T-helper 1 cell treated with Interleukin-12 subunit alpha and Interleukin-12 subunit beta and Interleukin-4 antibody, amounts not matched to agents 30 μg/mL and 1 μg/mL, for 36 hours (primary cell): ENCODE results near the gene STARD9.

ENCODE experiments used
- H3K27ac Mint-ChIP-seq: one replicate; pipeline ENCODE4 v1.8.0; 2021; ENCODE audit warnings: mild to moderate bottlenecking, mixed read lengths
- H3K27me3 Mint-ChIP-seq: one replicate; pipeline ENCODE4 v1.8.0; 2021; ENCODE audit warnings: low read depth, mixed read lengths
- H3K36me3 Mint-ChIP-seq: one replicate; pipeline ENCODE4 v1.8.0; 2021; ENCODE audit warnings: low read depth, mixed read lengths
- H3K4me1 Mint-ChIP-seq: one replicate; pipeline ENCODE4 v1.8.0; 2021; ENCODE audit warnings: low read depth, mixed read lengths
- H3K4me3 Mint-ChIP-seq: one replicate; pipeline ENCODE4 v1.8.0; 2021; ENCODE audit warnings: mild to moderate bottlenecking, moderate library complexity, mixed read lengths
- H3K9me3 Mint-ChIP-seq: one replicate; pipeline ENCODE4 v1.8.0; 2021; ENCODE audit warnings: mixed read lengths

STARD9 gene

GRCh38 chr15:42712584-42712983 lies 137.2 kb downstream of the STARD9 start:
- Mint-ChIP-seq H3K4me3 (no peak overlapping the region), H3K27me3 (no peaks in the 10 kb centered on the region), H3K36me3 (no peaks in the 10 kb centered on the region), H3K9me3 (no peaks in the 10 kb centered on the region), H3K4me1 (peaks cover 4% of the 10 kb centered on the region), H3K27ac (no peak overlapping the region)

DNA sequence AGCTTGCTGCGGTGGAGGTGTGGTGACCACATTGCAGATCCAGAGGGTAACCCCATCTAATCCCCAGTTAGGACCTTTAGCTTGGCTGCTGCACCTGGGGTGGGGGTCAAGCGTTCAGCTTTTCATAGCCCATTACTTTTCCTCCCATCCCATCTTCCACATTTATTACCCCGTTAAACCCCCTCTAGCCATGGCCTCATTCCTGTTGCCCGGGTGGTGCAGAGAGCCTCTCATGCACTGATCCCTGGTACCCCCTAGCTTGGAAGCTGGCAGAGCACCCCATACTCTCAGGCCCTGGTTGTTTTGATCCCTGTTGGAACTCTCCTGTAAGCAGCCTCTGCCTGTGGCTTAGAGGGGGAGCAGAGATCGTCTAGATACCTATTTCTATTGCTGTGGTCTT lies 140.7 kb downstream of the STARD9 start:
- H3K4me1 Mint-ChIP-seq, result no peaks in the 10 kb centered on the region
- no peaks in the 10 kb centered on the region for H3K27me3 Mint-ChIP-seq
- H3K9me3 Mint-ChIP-seq, result no peaks in the 10 kb centered on the region
- no peak overlapping the region for H3K4me3 Mint-ChIP-seq
- H3K27ac Mint-ChIP-seq, result no peak overlapping the region
- no peaks in the 10 kb centered on the region for H3K36me3 Mint-ChIP-seq

DNA sequence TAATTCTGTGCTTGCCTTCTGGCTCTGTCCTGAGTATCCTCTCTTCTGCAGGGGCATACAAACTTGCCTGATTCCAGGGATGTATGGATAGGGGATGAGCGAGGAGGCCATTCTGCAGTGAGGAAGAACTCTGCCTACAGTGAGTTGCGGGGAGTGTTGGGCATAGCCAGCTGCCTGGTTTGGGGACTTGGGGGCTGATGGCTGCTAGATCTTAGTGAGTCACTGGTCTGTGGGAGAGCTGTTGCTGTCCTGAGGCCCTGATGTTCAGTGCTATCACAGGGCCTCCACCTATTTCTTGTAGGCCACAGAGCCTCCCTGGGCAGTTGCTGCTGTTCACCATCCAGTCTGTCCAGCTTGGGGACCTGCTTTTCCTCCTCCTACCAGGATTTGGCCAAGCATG lies 141.2 kb downstream of the STARD9 start:
- H3K27ac Mint-ChIP-seq, result no peak overlapping the region
- no peak overlapping the region for H3K4me3 Mint-ChIP-seq
- no peaks in the 10 kb centered on the region for H3K4me1 Mint-ChIP-seq
- H3K9me3 Mint-ChIP-seq, result no peaks in the 10 kb centered on the region
- H3K27me3 Mint-ChIP-seq, result no peaks in the 10 kb centered on the region
- H3K36me3 Mint-ChIP-seq, result no peaks in the 10 kb centered on the region

GRCh38 chr15:42719043-42719442 lies 143.6 kb downstream of the STARD9 start:
- Mint-ChIP-seq H3K27me3 (no peaks in the 10 kb centered on the region), H3K27ac (no peak overlapping the region), H3K9me3 (no peaks in the 10 kb centered on the region), H3K4me3 (no peak overlapping the region), H3K4me1 (no peaks in the 10 kb centered on the region), H3K36me3 (peaks cover 2% of the 10 kb centered on the region)

DNA sequence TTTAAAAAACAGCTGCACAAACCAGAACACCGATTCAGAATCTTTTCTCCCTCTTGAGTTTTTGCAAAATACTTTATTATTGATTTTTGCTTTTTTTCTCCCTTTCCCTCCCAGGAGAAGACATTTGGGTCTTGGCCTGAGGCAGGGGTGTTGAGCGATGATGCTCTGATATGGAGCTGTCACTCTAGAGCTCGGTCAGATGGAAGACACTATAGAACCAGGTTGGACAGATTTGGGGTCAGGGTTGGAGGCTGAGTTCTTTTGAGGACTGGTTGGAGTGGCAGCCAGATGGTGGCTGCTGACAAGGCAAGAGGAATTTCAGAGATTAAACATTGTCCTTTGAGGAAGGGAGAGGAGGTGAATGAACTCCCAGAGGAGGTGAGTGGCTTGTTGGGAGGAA lies 144.7 kb downstream of the STARD9 start:
- H3K4me3 Mint-ChIP-seq, result no peak overlapping the region
- H3K27ac Mint-ChIP-seq, result no peak overlapping the region
- H3K27me3 Mint-ChIP-seq, result no peaks in the 10 kb centered on the region
- H3K9me3 Mint-ChIP-seq, result no peaks in the 10 kb centered on the region
- peaks cover 6% of the 10 kb centered on the region for H3K36me3 Mint-ChIP-seq
- no peaks in the 10 kb centered on the region for H3K4me1 Mint-ChIP-seq

DNA sequence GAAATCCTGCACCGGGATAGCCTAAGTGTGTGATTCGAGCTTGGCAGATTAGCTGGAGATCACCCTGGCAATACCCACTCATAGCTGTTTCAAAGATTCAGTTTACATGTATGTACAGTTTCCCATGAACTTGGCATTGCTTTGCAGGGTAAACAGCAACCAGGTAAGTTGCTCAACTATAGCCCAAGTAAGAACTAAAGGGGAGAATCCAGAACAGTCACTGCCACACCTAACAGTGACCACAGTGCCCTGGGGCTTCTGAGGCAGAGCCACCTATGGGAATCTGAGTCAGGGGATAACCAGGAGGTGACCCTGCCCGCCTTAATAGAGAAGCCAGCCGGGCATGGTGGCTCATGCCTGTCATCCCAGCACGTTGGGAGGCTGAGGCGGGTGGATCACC lies 145.6 kb downstream of the STARD9 start:
- no peak overlapping the region for H3K27ac Mint-ChIP-seq
- no peaks in the 10 kb centered on the region for H3K4me1 Mint-ChIP-seq
- H3K9me3 Mint-ChIP-seq, result no peaks in the 10 kb centered on the region
- no peak overlapping the region for H3K4me3 Mint-ChIP-seq
- peaks cover 11% of the 10 kb centered on the region for H3K36me3 Mint-ChIP-seq
- H3K27me3 Mint-ChIP-seq, result no peaks in the 10 kb centered on the region

DNA sequence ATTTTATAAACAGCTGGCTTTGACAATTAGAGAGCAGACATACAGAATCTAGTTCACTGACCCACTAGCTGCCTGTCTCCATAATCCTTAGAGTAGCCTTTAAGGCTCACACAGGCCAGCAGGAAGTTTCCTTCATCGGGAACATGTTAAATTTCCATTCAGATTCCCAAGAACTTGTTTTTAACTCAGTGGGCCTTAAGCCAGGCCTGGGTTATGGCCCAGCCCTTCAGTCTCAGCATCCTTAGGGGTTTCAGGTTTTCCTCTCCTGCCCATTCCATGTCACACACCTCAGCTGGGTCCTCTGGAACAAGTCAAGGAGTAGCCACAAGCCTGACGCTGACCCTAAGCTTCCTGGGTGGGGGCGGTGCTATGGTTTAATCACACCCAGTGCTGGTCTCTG lies 146.5 kb downstream of the STARD9 start:
- no peak overlapping the region for H3K27ac Mint-ChIP-seq
- H3K4me1 Mint-ChIP-seq, result no peaks in the 10 kb centered on the region
- no peaks in the 10 kb centered on the region for H3K27me3 Mint-ChIP-seq
- H3K9me3 Mint-ChIP-seq, result no peaks in the 10 kb centered on the region
- H3K4me3 Mint-ChIP-seq, result no peak overlapping the region
- peaks cover 14% of the 10 kb centered on the region for H3K36me3 Mint-ChIP-seq

DNA sequence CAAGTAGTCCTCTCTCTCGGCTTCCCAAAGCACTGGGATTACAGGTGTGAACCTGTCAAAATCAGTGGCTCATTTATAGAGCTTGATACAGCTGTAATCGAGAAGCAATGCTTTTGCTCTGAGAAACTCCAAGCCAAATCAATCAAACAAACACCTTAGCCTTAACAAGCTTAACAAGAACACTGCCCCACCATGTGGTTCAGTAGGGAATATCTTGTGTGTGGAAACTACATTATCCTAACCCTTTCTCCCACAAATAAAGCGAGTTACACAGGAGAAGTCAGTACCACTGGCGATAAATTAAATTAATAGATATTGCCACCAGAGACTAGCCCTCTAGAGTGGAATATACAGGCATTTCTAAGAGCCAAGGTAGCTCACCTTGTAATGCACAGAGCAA lies 147.7 kb downstream of the STARD9 start:
- Mint-ChIP-seq H3K9me3 (no peaks in the 10 kb centered on the region), H3K4me1 (no peaks in the 10 kb centered on the region), H3K36me3 (peaks cover 14% of the 10 kb centered on the region)

DNA sequence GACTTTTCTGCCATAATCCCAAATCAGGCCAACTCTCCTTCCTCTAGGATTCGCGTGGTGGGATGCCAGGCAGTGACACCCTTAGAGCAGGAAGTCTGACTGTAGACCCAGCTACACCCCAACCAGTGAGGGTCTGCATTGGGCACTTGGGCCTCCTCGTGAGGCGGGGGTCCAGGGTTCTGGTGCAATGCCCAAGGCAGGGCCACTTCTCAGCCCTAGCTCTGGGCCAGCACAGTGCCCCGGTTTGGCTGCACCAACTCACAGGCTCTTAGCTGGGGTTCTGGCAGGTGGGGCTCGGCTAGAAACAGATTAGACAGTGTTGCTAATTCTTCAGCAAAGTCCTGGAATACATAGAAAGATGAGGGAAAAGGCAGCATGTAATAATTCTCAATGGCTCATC lies 148.9 kb downstream of the STARD9 start:
- no peaks in the 10 kb centered on the region for H3K9me3 Mint-ChIP-seq
- H3K4me1 Mint-ChIP-seq, result no peaks in the 10 kb centered on the region
- H3K27ac Mint-ChIP-seq, result no peak overlapping the region
- no peaks in the 10 kb centered on the region for H3K27me3 Mint-ChIP-seq
- no peak overlapping the region for H3K4me3 Mint-ChIP-seq
- peaks cover 16% of the 10 kb centered on the region for H3K36me3 Mint-ChIP-seq

More for the DNA sequence above, 147.7 kb downstream of the STARD9 start:
- Mint-ChIP-seq H3K27me3 (no peaks in the 10 kb centered on the region), H3K4me3 (no peak overlapping the region), H3K27ac (no peak overlapping the region)

DNA sequence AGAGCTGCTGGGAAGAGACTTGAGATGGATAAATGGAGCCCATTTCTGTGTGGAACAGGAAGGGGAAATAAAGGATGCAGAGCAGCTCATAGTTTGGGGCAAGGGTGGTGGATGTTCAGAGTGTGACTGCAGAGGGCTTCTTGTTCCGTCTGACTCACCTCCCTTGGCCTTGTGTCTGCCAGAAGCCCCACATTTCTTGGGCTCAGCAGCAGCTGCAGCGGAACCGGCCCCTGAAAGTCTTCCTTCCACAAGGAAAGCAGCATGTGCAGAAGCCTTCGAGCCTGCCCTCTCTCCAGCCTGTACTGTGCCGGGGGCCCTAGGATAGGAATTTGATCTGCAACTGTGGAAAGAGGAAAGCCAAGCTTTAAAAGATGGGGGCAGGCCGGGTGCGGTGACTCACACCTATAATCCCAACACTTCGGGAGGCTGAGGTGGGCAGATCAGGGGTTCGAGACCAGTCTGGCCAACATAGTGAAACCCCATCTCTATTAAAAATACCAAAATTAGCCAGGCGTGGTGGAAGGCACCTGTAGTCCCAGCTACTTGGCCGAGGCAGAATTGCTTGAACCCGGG lies 150.0 kb downstream of the STARD9 start:
- Mint-ChIP-seq H3K4me1 (no peaks in the 10 kb centered on the region), H3K9me3 (no peaks in the 10 kb centered on the region), H3K4me3 (no peak overlapping the region), H3K36me3 (peaks cover 16% of the 10 kb centered on the region), H3K27me3 (no peaks in the 10 kb centered on the region), H3K27ac (no peak overlapping the region)

GRCh38 chr15:42726114-42726513 lies 150.7 kb downstream of the STARD9 start:
- Mint-ChIP-seq H3K4me1 (no peaks in the 10 kb centered on the region), H3K9me3 (no peaks in the 10 kb centered on the region), H3K27me3 (no peaks in the 10 kb centered on the region), H3K36me3 (peaks cover 18% of the 10 kb centered on the region), H3K4me3 (no peak overlapping the region), H3K27ac (no peak overlapping the region)

DNA sequence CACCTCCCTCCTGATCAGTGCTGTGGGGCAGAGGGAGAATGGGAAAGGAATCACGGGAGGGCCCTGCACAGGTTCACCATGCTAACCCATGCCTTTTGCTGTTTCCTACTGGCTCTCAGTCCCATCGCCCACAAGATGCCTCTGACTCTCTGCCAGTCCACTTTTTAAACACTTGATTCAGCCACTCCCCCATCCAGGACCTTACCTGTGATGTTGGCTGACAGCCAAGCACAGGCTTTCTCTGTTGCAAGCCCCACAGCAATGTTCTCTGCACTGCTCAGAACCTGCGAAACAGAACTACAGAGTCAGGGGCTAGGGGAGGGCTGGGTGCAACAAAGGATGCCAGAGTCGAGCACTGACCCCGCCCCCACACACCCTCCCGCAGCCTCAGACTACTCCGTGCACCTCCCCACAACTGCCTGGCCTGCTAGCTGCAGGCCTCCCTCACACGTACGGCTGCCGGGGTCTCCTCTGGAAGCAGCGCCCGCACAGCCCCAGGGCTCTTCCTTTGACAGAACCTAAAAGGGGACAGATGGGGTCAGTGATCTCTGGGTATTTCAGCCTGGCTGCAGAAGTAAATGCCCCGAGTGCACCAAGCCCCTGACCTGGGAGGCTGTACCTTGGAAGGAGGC lies 152.5 kb downstream of the STARD9 start:
- Mint-ChIP-seq H3K9me3 (no peaks in the 10 kb centered on the region), H3K27me3 (no peaks in the 10 kb centered on the region), H3K4me1 (no peaks in the 10 kb centered on the region), H3K36me3 (peaks cover 23% of the 10 kb centered on the region), H3K4me3 (no peak overlapping the region), H3K27ac (no peak overlapping the region)

DNA sequence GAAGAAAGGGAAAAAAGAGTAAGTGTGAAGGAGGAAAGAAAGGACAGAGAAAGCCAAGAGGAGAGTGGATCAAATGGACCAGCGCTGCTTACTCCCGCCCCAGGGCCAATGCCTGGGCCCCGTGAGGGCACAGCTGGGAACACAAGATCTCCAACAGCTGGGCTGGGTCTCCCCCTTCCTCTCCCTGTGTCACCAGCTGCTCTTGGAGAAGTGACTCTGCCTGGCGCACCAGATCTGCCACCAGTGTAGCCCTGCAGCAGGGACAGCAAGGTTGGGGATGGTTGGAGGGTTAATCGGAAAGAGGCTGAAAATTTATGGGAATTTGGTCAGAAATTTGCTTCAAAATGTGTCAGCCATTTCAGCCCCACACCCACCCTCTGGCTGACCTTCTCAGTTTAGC lies 153.2 kb downstream of the STARD9 start:
- no peaks in the 10 kb centered on the region for H3K27me3 Mint-ChIP-seq
- peaks cover 25% of the 10 kb centered on the region for H3K36me3 Mint-ChIP-seq

DNA sequence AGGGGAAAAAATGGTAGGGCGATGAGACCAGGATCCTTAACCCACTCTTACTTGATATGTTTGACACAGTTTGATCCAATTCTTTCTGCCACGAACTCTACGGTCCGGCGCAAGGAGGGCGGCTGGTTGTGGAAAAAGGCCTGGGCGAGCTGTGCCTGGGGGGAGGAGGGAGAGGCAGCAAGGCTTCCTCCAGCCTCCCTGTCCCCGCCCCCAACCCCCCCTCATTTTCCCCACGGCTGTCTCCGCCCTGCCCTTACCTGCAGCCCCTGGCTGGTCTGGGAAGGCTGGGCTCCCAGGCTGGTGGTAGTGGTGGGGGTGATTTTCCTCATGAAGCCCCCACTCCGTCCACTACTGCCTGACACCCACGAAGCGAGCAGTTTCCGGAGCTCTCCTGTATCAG lies 153.6 kb downstream of the STARD9 start:
- H3K9me3 Mint-ChIP-seq, result no peaks in the 10 kb centered on the region
- H3K36me3 Mint-ChIP-seq, result peaks cover 27% of the 10 kb centered on the region
- no peak overlapping the region for H3K27ac Mint-ChIP-seq
- no peaks in the 10 kb centered on the region for H3K27me3 Mint-ChIP-seq
- H3K4me1 Mint-ChIP-seq, result no peaks in the 10 kb centered on the region
- H3K4me3 Mint-ChIP-seq, result no peak overlapping the region

More for the DNA sequence above, 153.2 kb downstream of the STARD9 start:
- Mint-ChIP-seq H3K4me1 (no peaks in the 10 kb centered on the region), H3K4me3 (no peak overlapping the region), H3K9me3 (no peaks in the 10 kb centered on the region), H3K27ac (no peak overlapping the region)

DNA sequence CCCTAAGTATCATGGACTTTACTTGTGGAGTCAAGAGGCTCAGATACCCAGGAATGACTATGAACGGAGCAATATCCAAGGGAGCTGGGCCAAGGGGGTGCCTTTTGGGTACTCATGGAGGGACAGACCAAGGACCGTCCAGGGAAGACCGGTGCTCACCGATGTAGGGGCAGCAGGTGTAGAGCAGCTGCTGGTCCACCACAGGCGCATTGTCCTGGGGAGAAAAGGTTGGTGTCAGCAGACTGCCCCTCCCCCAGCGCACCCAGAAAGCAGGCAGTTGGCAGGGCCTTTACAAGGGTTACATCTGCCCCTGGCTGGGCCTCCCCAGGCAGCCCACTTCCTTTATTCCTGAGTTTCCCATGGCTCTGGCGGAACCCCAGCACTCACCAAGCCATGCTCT lies 154.0 kb downstream of the STARD9 start:
- Mint-ChIP-seq H3K4me1 (peaks cover 2% of the 10 kb centered on the region), H3K4me3 (no peak overlapping the region), H3K27me3 (no peaks in the 10 kb centered on the region), H3K36me3 (peaks cover 32% of the 10 kb centered on the region), H3K9me3 (no peaks in the 10 kb centered on the region), H3K27ac (no peak overlapping the region)

- Mint-ChIP-seq H3K4me3 (no peak overlapping the region), H3K27me3 (no peaks in the 10 kb centered on the region), H3K9me3 (no peaks in the 10 kb centered on the region), H3K27ac (no peak overlapping the region), H3K4me1 (peaks cover 2% of the 10 kb centered on the region), H3K36me3 (peaks cover 28% of the 10 kb centered on the region)
Observed at GRCh38 chr15:42730135-42730534, 154.7 kb downstream of the STARD9 start.
